Keratinocyte (primary cell): ENCODE results near the gene CNGA3. TPM values are rescaled to one million over a fixed set of nuclear protein-coding genes. Genes with fewer than 3 reads are reported as not detected.

Experiments
- DNase-seq: peaks from one replicate; pipeline ENCODE4 v3.0.0-alpha.2; 2011; ENCODE audit warnings: low read depth, missing footprints, low spot score
- FAIRE-seq: peaks from 2 replicates; lab custom pipeline; 2011; peaks lifted over from hg19 to GRCh38; lab: Jason Lieb, UNC
- H2AFZ ChIP-seq: 2 replicates; pipeline ENCODE4 v1.6.0; 2012; ENCODE audit warnings: low read length, control low read depth, inconsistent platforms; ENCODE audit not compliant: control insufficient read depth
- H3K27ac ChIP-seq: 2 replicates; pipeline ENCODE4 v1.5.1; 2011; ENCODE audit warnings: low read length; ENCODE audit not compliant: control insufficient read depth, insufficient read depth
- H3K27me3 ChIP-seq: 3 replicates; pipeline ENCODE4 v1.6.0; 2011; ENCODE audit warnings: low read length; ENCODE audit not compliant: control insufficient read depth, insufficient read depth; ENCODE audit errors: extremely low read depth
- H3K36me3 ChIP-seq, 2 experiments: 2 replicates in 1 of 2; 3 replicates in 1 of 2; pipeline ENCODE4 v1.5.1; 2011; ENCODE audit warnings: low read length in 2 of 2, mild to moderate bottlenecking in 1 of 2; ENCODE audit not compliant: control insufficient read depth in 2 of 2, insufficient read depth in 2 of 2; ENCODE audit errors: extremely low read depth in 1 of 2
- H3K4me1 ChIP-seq: 3 replicates; pipeline ENCODE4 v1.5.1; 2011; ENCODE audit warnings: low read length; ENCODE audit not compliant: control insufficient read depth, insufficient read depth; ENCODE audit errors: extremely low read depth
- H3K4me2 ChIP-seq: 3 replicates; pipeline ENCODE4 v1.6.0; 2011; ENCODE audit warnings: low read depth, low read length; ENCODE audit not compliant: control insufficient read depth, insufficient read depth; ENCODE audit errors: extremely low read depth
- H3K4me3 ChIP-seq, 3 experiments: fragments of 200-600 bp in 1 of 3; sonication (generic) in 1 of 3; 2 replicates in 2 of 3; 3 replicates in 1 of 3; pipeline ENCODE4 v1.5.1; 2011 to 2016; ENCODE audit warnings: low read length in 3 of 3, mild to moderate bottlenecking in 3 of 3, control low read depth in 2 of 3, inconsistent platforms in 1 of 3, low read depth in 1 of 3, mixed read lengths in 1 of 3, mixed run types in 1 of 3, moderate library complexity in 1 of 3; ENCODE audit not compliant: control insufficient read depth in 2 of 3, insufficient read depth in 2 of 3; ENCODE audit errors: extremely low read depth in 1 of 3
- H3K79me2 ChIP-seq: 2 replicates; pipeline ENCODE4 v1.6.0; 2012; ENCODE audit warnings: low read length; ENCODE audit not compliant: control insufficient read depth, insufficient read depth
- H3K9ac ChIP-seq: 3 replicates; pipeline ENCODE4 v1.6.0; 2011; ENCODE audit warnings: low read length; ENCODE audit not compliant: control insufficient read depth, insufficient read depth; ENCODE audit errors: extremely low read depth
- H3K9me1 ChIP-seq: 3 replicates; pipeline ENCODE4 v1.6.0; 2011; ENCODE audit warnings: low read length; ENCODE audit not compliant: control insufficient read depth, insufficient read depth; ENCODE audit errors: extremely low read depth
- H3K9me3 ChIP-seq: 2 replicates; pipeline ENCODE4 v1.5.1; 2012; ENCODE audit warnings: low read depth, low read length; ENCODE audit not compliant: control insufficient read depth
- H4K20me1 ChIP-seq: 3 replicates; pipeline ENCODE4 v1.6.0; 2011; ENCODE audit warnings: low read length; ENCODE audit not compliant: control insufficient read depth, insufficient read depth; ENCODE audit errors: extremely low read depth
- EZH2 ChIP-seq: IDR thresholded peaks from one replicate; pipeline ENCODE4 v1.6.1; 2012; ENCODE audit warnings: inconsistent platforms, mild to moderate bottlenecking, low read length, moderate library complexity
- dilution Hi-C: fragments of 300-500 bp; cut with MboI; formaldehyde crosslinking; loops from one replicate; pipeline ENCODE4 v1.7.0; 2020; ENCODE audit warnings: low sequenced_read_pairs; ENCODE audit not compliant: extremely low pct_ligation_motif_present
- polyA plus RNA-seq, 5 experiments: library from polyadenylated mRNA; depleted of rRNA in 3 of 5; stranded (reverse) in 3 of 5; stranded (forward) in 1 of 5; unstranded in 1 of 5; fragments of >200 nt; gene quantifications; 1 replicate in 1 of 5; 2 replicates in 3 of 5; 3 replicates in 1 of 5; pipeline versions ENCODE4 v1.2.1 to v1.2.3, GENCODE V29; 2011 to 2012; ENCODE audit warnings: missing spikeins in 2 of 5, low read depth in 1 of 5, low replicate concordance in 1 of 5
- TF ChIP-seq, protein P1 (sequence below), 3 experiments: IDR thresholded peaks in 1 of 3; conservative IDR thresholded peaks in 1 of 3; optimal IDR thresholded peaks in 1 of 3; 2 replicates in 2 of 3; 3 replicates in 1 of 3; pipeline versions ENCODE3 to v1.5.1; 2011; ENCODE audit warnings: low read length in 3 of 3, mild to moderate bottlenecking in 3 of 3, moderate library complexity in 2 of 3, control low read depth in 1 of 3, inconsistent platforms in 1 of 3; ENCODE audit not compliant: insufficient read depth in 2 of 3; ENCODE audit errors: extremely low read depth in 1 of 3

The CNGA3 gene
- polyA plus RNA-seq, 1 donor (not counting 4 experiments of a cell fraction or from before 2014, with no cell fraction given): 0.01 TPM

- Histone ChIP-seq H3K9me3 (no peaks in the 10 kb centered on the region), H3K27ac (no peak overlapping the region), H3K9me1 (no peaks in the 10 kb centered on the region), H3K4me1 (no peaks in the 10 kb centered on the region), H3K4me3 (no peak overlapping the region), H3K4me2 (no peak overlapping the region), H4K20me1 (no peaks in the 10 kb centered on the region), H3K9ac (no peak overlapping the region), H3K79me2 (no peaks in the 10 kb centered on the region), H3K36me3 (no peaks in the 10 kb centered on the region), H2AFZ (no peak overlapping the region), H3K27me3 (peaks cover 57% of the 10 kb centered on the region)
- no peak for DNase-seq
- dilution Hi-C loops: no loop called here
- no peak for TF ChIP-seq EZH2
- TF ChIP-seq, protein P1, sequence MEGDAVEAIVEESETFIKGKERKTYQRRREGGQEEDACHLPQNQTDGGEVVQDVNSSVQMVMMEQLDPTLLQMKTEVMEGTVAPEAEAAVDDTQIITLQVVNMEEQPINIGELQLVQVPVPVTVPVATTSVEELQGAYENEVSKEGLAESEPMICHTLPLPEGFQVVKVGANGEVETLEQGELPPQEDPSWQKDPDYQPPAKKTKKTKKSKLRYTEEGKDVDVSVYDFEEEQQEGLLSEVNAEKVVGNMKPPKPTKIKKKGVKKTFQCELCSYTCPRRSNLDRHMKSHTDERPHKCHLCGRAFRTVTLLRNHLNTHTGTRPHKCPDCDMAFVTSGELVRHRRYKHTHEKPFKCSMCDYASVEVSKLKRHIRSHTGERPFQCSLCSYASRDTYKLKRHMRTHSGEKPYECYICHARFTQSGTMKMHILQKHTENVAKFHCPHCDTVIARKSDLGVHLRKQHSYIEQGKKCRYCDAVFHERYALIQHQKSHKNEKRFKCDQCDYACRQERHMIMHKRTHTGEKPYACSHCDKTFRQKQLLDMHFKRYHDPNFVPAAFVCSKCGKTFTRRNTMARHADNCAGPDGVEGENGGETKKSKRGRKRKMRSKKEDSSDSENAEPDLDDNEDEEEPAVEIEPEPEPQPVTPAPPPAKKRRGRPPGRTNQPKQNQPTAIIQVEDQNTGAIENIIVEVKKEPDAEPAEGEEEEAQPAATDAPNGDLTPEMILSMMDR (optimal IDR thresholded peaks at IDR 0.05 in 1 of 3, IDR thresholded peaks at IDR 0.05 in 1 of 3, conservative IDR thresholded peaks at IDR 0.05 in 1 of 3; ENCODE audit: extremely low read depth in 1 of 3, insufficient read depth in 2 of 3, low read length in 3 of 3): no peak
- no peak for FAIRE-seq
These were observed 33.9 kb downstream of the CNGA3 start for GRCh38 chr2:98380203-98380535.

DNA sequence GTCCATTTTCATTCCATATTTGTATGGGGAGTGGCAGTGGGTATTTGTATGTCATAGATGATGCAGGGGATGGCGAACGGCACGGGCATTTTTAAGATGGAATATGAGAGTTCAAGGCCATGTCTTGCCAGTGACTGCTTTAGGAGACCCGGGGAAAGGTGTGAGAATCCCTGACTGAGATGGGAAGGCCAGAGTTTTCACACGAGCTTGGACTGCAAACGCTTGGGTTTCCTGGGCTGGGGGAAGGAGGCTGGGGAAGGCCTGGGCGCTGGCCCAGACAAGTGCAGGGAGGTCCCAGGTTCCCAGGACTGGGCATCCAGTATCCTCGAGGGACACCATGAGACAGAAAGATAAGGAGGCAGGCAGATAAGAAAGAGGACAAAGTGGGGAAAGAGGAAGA, 35.2 kb downstream of the CNGA3 start:
- no peaks in the 10 kb centered on the region for H3K9me3 ChIP-seq
- H3K4me2 ChIP-seq: no peak overlapping the region
- FAIRE-seq: no peak
- TF ChIP-seq, protein P1 (optimal IDR thresholded peaks at IDR 0.05 in 1 of 3, IDR thresholded peaks at IDR 0.05 in 1 of 3, conservative IDR thresholded peaks at IDR 0.05 in 1 of 3; ENCODE audit: extremely low read depth in 1 of 3, insufficient read depth in 2 of 3, low read length in 3 of 3): no peak
- no peak for TF ChIP-seq EZH2
- dilution Hi-C loops: no loop called here
- H3K9me1 ChIP-seq: no peaks in the 10 kb centered on the region
- H3K9ac ChIP-seq: no peak overlapping the region
- no peaks in the 10 kb centered on the region for H3K4me1 ChIP-seq
- H3K27ac ChIP-seq: no peak overlapping the region
- H3K36me3 ChIP-seq: no peaks in the 10 kb centered on the region
- H4K20me1 ChIP-seq: no peaks in the 10 kb centered on the region
- no peak for DNase-seq
- H2AFZ ChIP-seq: no peak overlapping the region
- peaks cover 43% of the 10 kb centered on the region for H3K27me3 ChIP-seq
- H3K4me3 ChIP-seq: no peak overlapping the region
- no peaks in the 10 kb centered on the region for H3K79me2 ChIP-seq
